PC-9 (cell line): ENCODE measurements around the gene GAL3ST2. TPM values are rescaled to one million over a fixed set of nuclear protein-coding genes. Genes with fewer than 3 reads are reported as not detected.
"Not testable (repeated sequence)": the region's sequence is repeated elsewhere in the genome, so short reads cannot be mapped to it uniquely, and the experiment has no call there.

Experiments
- BruUV-seq: library from RNA; stranded (reverse); fragments of 400-500 nt; replicated peaks from 2 replicates; lab custom pipeline; 2021; lab: Mats Ljungman, UMichigan
- CTCF ChIA-PET: fragments of 300-600 bp; sonication (Branson Sonifier 250); formaldehyde crosslinking; loops from one replicate; lab custom pipeline; 2022; ENCODE audit warnings: antibody characterized with exemption; lab: Charles Lee
- POLR2A ChIA-PET: fragments of 300-600 bp; sonication (Branson Sonifier 250); formaldehyde crosslinking; loops from one replicate; lab custom pipeline; 2022; ENCODE audit warnings: antibody characterized with exemption; ENCODE audit not compliant: unreplicated experiment; lab: Charles Lee
- DNase-seq, 2 experiments: peaks; one replicate each; pipeline versions ENCODE4 v3.0.0 to v3.0.0-alpha.2; 2015 to 2022; ENCODE audit warnings: mixed read lengths in 1 of 2
- H2AFZ ChIP-seq: fragments of 200-600 bp; sonication (generic); 2 replicates; pipeline ENCODE4 v1.8.1; 2017; ENCODE audit warnings: antibody characterized with exemption
- H3F3A ChIP-seq: fragments of 200-600 bp; sonication (generic); 2 replicates; pipeline ENCODE4 v1.8.1; 2017; ENCODE audit warnings: antibody characterized with exemption, mild to moderate bottlenecking, low read depth; ENCODE audit not compliant: insufficient read depth
- H3K27ac ChIP-seq: fragments of 200-600 bp; sonication (generic); 2 replicates; pipeline ENCODE4 v1.6.1; 2016; ENCODE audit warnings: mixed run types
- H3K27me3 ChIP-seq: fragments of 200-600 bp; sonication (generic); 2 replicates; pipeline ENCODE4 v1.6.1; 2016; ENCODE audit warnings: low read depth, mixed run types; ENCODE audit not compliant: insufficient read depth
- H3K36me3 ChIP-seq: fragments of 200-600 bp; sonication (generic); 2 replicates; pipeline ENCODE4 v1.6.1; 2016; ENCODE audit warnings: low read depth, mixed run types
- H3K4me1 ChIP-seq: fragments of 200-600 bp; sonication (generic); replicated peaks from 2 replicates; pipeline ENCODE4 v1.6.1; 2016; ENCODE audit warnings: mixed run types; ENCODE audit not compliant: insufficient read depth
- H3K4me2 ChIP-seq: fragments of 200-600 bp; sonication (generic); 2 replicates; pipeline ENCODE4 v1.6.1; 2017; ENCODE audit warnings: mixed run types
- H3K4me3 ChIP-seq: fragments of 200-600 bp; sonication (generic); 2 replicates; pipeline ENCODE4 v1.6.1; 2016; ENCODE audit warnings: mixed run types
- H3K79me2 ChIP-seq: fragments of 200-600 bp; sonication (generic); 2 replicates; pipeline ENCODE4 v1.6.1; 2017; ENCODE audit warnings: low read depth, mixed run types
- H3K9me2 ChIP-seq: fragments of 200-600 bp; sonication (generic); 2 replicates; pipeline ENCODE4 v1.8.1; 2017; ENCODE audit warnings: mild to moderate bottlenecking; ENCODE audit not compliant: insufficient read depth
- H3K9me3 ChIP-seq: fragments of 200-600 bp; sonication (generic); 2 replicates; pipeline ENCODE4 v1.8.1; 2016; ENCODE audit warnings: low read depth; ENCODE audit not compliant: insufficient read depth
- H4K20me1 ChIP-seq: fragments of 200-600 bp; sonication (generic); 2 replicates; pipeline ENCODE4 v1.8.1; 2017; ENCODE audit not compliant: insufficient read depth
- CTCF ChIP-seq: fragments of 200-600 bp; sonication (generic); conservative IDR thresholded peaks from 2 replicates; pipeline ENCODE4 v1.6.1; 2017; ENCODE audit warnings: mixed run types, antibody characterized with exemption, mild to moderate bottlenecking, moderate library complexity
- EZH2 ChIP-seq: fragments of 200-600 bp; sonication (generic); IDR thresholded peaks from 2 replicates; pipeline ENCODE4 v1.8.0; 2017; ENCODE audit warnings: antibody characterized with exemption, low read depth
- intact Hi-C: fragments of 100-400 bp; cut with micrococcal nuclease; formaldehyde crosslinking; loops from one replicate; pipeline ENCODE4 v1.10.0; 2022; ENCODE audit not compliant: unreplicated experiment
- total RNA-seq: library from RNA; stranded (reverse); gene quantifications from 2 replicates; pipeline ENCODE4 v1.2.3, GENCODE V29; 2021

GAL3ST2 gene
- total RNA-seq, 1 experiment from 2014 or later, result 3.9 TPM

- Histone ChIP-seq H4K20me1 (no peaks in the 10 kb centered on the region), H3F3A (no peaks in the 10 kb centered on the region; the same call in 1 of the 2 replicates), H3K27me3 (peaks cover 14% of the 10 kb centered on the region), H3K9me3 (no peaks in the 10 kb centered on the region), H2AFZ (no peak overlapping the region), H3K27ac (no peak overlapping the region), H3K36me3 (no peaks in the 10 kb centered on the region), H3K4me2 (no peak overlapping the region), H3K4me1 (no peaks in the 10 kb centered on the region), H3K4me3 (no peak overlapping the region), H3K9me2 (no peaks in the 10 kb centered on the region), H3K79me2 (no peaks in the 10 kb centered on the region)
- DNase-seq, result no peak
- BruUV-seq, result no TSS peak
- TF ChIP-seq CTCF, result no peak
- TF ChIP-seq EZH2, result no peak
- ChIA-PET CTCF (no interaction called here), POLR2A (no interaction called here)
- intact Hi-C loops, result no loop called here
Observed at GRCh38 chr2:241804326-241805229, 28.0 kb downstream of the GAL3ST2 start.

DNA sequence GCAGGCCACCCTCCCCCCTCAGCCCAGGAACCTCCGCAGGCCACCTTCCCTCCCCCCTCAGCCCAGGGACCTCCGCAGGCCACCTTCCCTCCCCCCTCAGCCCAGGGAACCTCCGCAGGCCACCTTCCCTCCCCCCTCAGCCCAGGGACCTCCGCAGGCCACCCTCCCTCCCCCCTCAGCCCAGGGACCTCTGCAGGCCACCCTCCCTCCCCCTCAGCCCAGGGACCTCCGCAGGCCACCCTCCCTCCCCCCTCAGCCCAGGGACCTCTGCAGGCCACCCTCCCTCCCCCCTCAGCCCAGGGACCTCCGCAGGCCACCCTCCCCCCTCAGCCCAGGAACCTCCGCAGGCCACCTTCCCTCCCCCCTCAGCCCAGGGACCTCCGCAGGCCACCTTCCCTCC, 29.6 kb downstream of the GAL3ST2 start:
- DNase-seq, H3K27ac ChIP-seq, H3K4me3 ChIP-seq, H2AFZ ChIP-seq, H3F3A ChIP-seq, H3K79me2 ChIP-seq, H3K4me2 ChIP-seq, H3K9me2 ChIP-seq, BruUV-seq, H3K9me3 ChIP-seq, POLR2A ChIA-PET, intact Hi-C loops, H4K20me1 ChIP-seq, CTCF ChIA-PET, H3K4me1 ChIP-seq, H3K36me3 ChIP-seq: not testable (repeated sequence)
- peaks cover 23% of the 10 kb centered on the region for H3K27me3 ChIP-seq

GRCh38 chr2:241808051-241808720, 31.6 kb downstream of the GAL3ST2 start:
- Histone ChIP-seq H4K20me1 (no peaks in the 10 kb centered on the region), H3K4me1 (no peaks in the 10 kb centered on the region), H3K9me2 (no peaks in the 10 kb centered on the region), H3K4me3 (no peak overlapping the region), H2AFZ (no peak overlapping the region), H3F3A (no peaks in the 10 kb centered on the region; the same call in 1 of the 2 replicates), H3K9me3 (no peaks in the 10 kb centered on the region), H3K79me2 (no peaks in the 10 kb centered on the region), H3K4me2 (no peak overlapping the region), H3K36me3 (no peaks in the 10 kb centered on the region), H3K27ac (no peak overlapping the region), H3K27me3 (peaks cover 39% of the 10 kb centered on the region)
- TF ChIP-seq CTCF (no peak), EZH2 (no peak)
- POLR2A ChIA-PET, result no interaction called here
- no TSS peak for BruUV-seq
- intact Hi-C loops, result no loop called here
- DNase-seq, result no peak
- CTCF ChIA-PET, result no interaction called here
